Smooth muscle cell (in vitro differentiated cells): Measurements from ENCODE around the gene IL37. TPM values are rescaled to one million over a fixed set of nuclear protein-coding genes. Genes with fewer than 3 reads are reported as not detected.

ENCODE experiments used
- DNase-seq: peaks from one replicate; lab custom pipeline; 2025; ENCODE audit not compliant: unreplicated experiment; lab: John Stamatoyannopoulos, UW
- H2AFZ ChIP-seq: fragments of 200-600 bp; sonication (generic); 2 replicates; pipeline ENCODE4 v1.6.0; 2016; ENCODE audit warnings: antibody characterized with exemption, low read depth, mild to moderate bottlenecking
- H3F3A ChIP-seq: fragments of 200-600 bp; sonication (generic); 2 replicates; pipeline ENCODE4 v1.6.0; 2017; ENCODE audit warnings: antibody characterized with exemption, low read depth
- H3K27ac ChIP-seq: fragments of 200-600 bp; sonication (generic); 2 replicates; pipeline ENCODE4 v1.5.1; 2016; ENCODE audit warnings: low read depth, mild to moderate bottlenecking
- H3K27me3 ChIP-seq: fragments of 200-600 bp; sonication (generic); 2 replicates; pipeline ENCODE4 v1.6.1; 2016; ENCODE audit warnings: low read depth, mild to moderate bottlenecking
- H3K36me3 ChIP-seq: fragments of 200-600 bp; sonication (generic); 2 replicates; pipeline ENCODE4 v1.5.1; 2016; ENCODE audit warnings: low read depth
- H3K4me1 ChIP-seq: fragments of 200-600 bp; sonication (generic); 2 replicates; pipeline ENCODE4 v1.5.1; 2016; ENCODE audit warnings: low read depth
- H3K4me2 ChIP-seq: fragments of 200-600 bp; sonication (generic); 2 replicates; pipeline ENCODE4 v1.6.0; 2016; ENCODE audit warnings: mild to moderate bottlenecking
- H3K4me3 ChIP-seq: fragments of 200-600 bp; sonication (generic); 2 replicates; pipeline ENCODE4 v1.5.1; 2016; ENCODE audit warnings: mild to moderate bottlenecking
- H3K79me2 ChIP-seq: fragments of 200-600 bp; sonication (generic); 2 replicates; pipeline ENCODE4 v1.6.0; 2016; ENCODE audit warnings: low read depth, mild to moderate bottlenecking
- H3K9ac ChIP-seq: fragments of 200-600 bp; sonication (generic); 2 replicates; pipeline ENCODE4 v1.6.0; 2016; ENCODE audit warnings: low read depth
- H3K9me3 ChIP-seq: fragments of 200-600 bp; sonication (generic); replicated peaks from 2 replicates; pipeline ENCODE4 v1.5.1; 2016; ENCODE audit warnings: low read depth
- H4K20me1 ChIP-seq: fragments of 200-600 bp; sonication (generic); 2 replicates; pipeline ENCODE4 v1.6.0; 2016; ENCODE audit warnings: low read depth
- CTCF ChIP-seq: fragments of 200-600 bp; sonication (generic); IDR thresholded peaks from 2 replicates; pipeline ENCODE4 v1.5.1; 2017; ENCODE audit warnings: borderline replicate concordance, mild to moderate bottlenecking, antibody characterized with exemption; ENCODE audit not compliant: insufficient read depth, poor library complexity, severe bottlenecking
- WGBS: methylation state at CpG from one replicate; pipeline ENCODE4 v1.1.7; 2016; ENCODE audit warnings: low lambda C conversion rate; 5-methylcytosine and 5-hydroxymethylcytosine counted together
- polyA plus RNA-seq: library from polyadenylated mRNA; unstranded; fragments of >200 nt; fragmentation: Nextera tagmentation; extraction: Ambion mirVana; gene quantifications from 2 replicates; pipeline ENCODE4 v1.2.1, GENCODE V29; 2016
- total RNA-seq: library from RNA; depleted of rRNA; stranded (reverse); fragments of >200 nt; gene quantifications from 2 replicates; pipeline ENCODE4 v1.2.3, GENCODE V29; 2014

The IL37 gene
- total and polyA plus RNA-seq, 2 experiments from 2014 or later, result not detected

- Histone ChIP-seq H3K27me3 (no peaks in the 10 kb centered on the region), H3K9ac (no peak overlapping the region), H3K4me3 (no peak overlapping the region), H3K27ac (no peak overlapping the region), H3F3A (no peaks in the 10 kb centered on the region), H3K4me1 (no peaks in the 10 kb centered on the region), H3K79me2 (no peaks in the 10 kb centered on the region), H2AFZ (no peak overlapping the region), H3K9me3 (no peaks in the 10 kb centered on the region), H3K4me2 (no peak overlapping the region), H4K20me1 (no peaks in the 10 kb centered on the region), H3K36me3 (no peaks in the 10 kb centered on the region)
- no peak for TF ChIP-seq CTCF
- DNase-seq, result no peak
- WGBS, result 90% methylated on average over 4 of the region's 4 CpGs
Measured at GRCh38 chr2:112916625-112917247, 5.8 kb downstream of the IL37 start.

GRCh38 chr2:112917856-112918255 lies 6.9 kb downstream of the IL37 start:
- no peaks in the 10 kb centered on the region for H3K27me3 ChIP-seq
- no peak for TF ChIP-seq CTCF
- H3K79me2 ChIP-seq, result no peaks in the 10 kb centered on the region
- DNase-seq, result no peak
- H3K9ac ChIP-seq, result no peak overlapping the region
- H3K27ac ChIP-seq, result no peak overlapping the region
- no peaks in the 10 kb centered on the region for H4K20me1 ChIP-seq
- WGBS, result 89% methylated on average over 5 of the region's 5 CpGs
- no peaks in the 10 kb centered on the region for H3K4me1 ChIP-seq
- no peaks in the 10 kb centered on the region for H3F3A ChIP-seq
- H3K4me2 ChIP-seq, result no peak overlapping the region
- H2AFZ ChIP-seq, result no peak overlapping the region
- no peaks in the 10 kb centered on the region for H3K9me3 ChIP-seq
- no peak overlapping the region for H3K4me3 ChIP-seq
- no peaks in the 10 kb centered on the region for H3K36me3 ChIP-seq

GRCh38 chr2:112918256-112918655 lies 7.3 kb downstream of the IL37 start:
- DNase-seq, result no peak
- no peak overlapping the region for H2AFZ ChIP-seq
- no peaks in the 10 kb centered on the region for H4K20me1 ChIP-seq
- no peak overlapping the region for H3K9ac ChIP-seq
- no peak overlapping the region for H3K4me3 ChIP-seq
- H3K4me2 ChIP-seq, result no peak overlapping the region
- no peaks in the 10 kb centered on the region for H3K36me3 ChIP-seq
- H3K4me1 ChIP-seq, result no peaks in the 10 kb centered on the region
- no peaks in the 10 kb centered on the region for H3F3A ChIP-seq
- 76% methylated on average over 4 of the region's 4 CpGs for WGBS
- TF ChIP-seq CTCF, result no peak
- no peaks in the 10 kb centered on the region for H3K79me2 ChIP-seq
- no peaks in the 10 kb centered on the region for H3K9me3 ChIP-seq
- H3K27ac ChIP-seq, result no peak overlapping the region
- no peaks in the 10 kb centered on the region for H3K27me3 ChIP-seq

GRCh38 chr2:112919086-112919485 lies 8.1 kb downstream of the IL37 start:
- Histone ChIP-seq H4K20me1 (no peaks in the 10 kb centered on the region), H3K27ac (no peak overlapping the region), H3K9me3 (no peaks in the 10 kb centered on the region), H3K79me2 (no peaks in the 10 kb centered on the region), H3K27me3 (no peaks in the 10 kb centered on the region), H3K4me1 (no peaks in the 10 kb centered on the region), H3K9ac (no peak overlapping the region), H3K4me2 (no peak overlapping the region), H3K36me3 (no peaks in the 10 kb centered on the region), H3K4me3 (no peak overlapping the region), H2AFZ (no peak overlapping the region), H3F3A (no peaks in the 10 kb centered on the region)
- TF ChIP-seq CTCF, result no peak
- DNase-seq, result no peak
- 76% methylated on average over 1 of the region's 1 CpG for WGBS
